Lower lobe of right lung (tissue), 2 donors: ENCODE measurements around the gene STRIP2. TPM values are rescaled to one million over a fixed set of nuclear protein-coding genes. Genes with fewer than 3 reads are reported as not detected.

ENCODE experiments used
- ATAC-seq, 2 donors: fragments of 200-7000 bp; cut with Tn5 transposase; one replicate each; pipeline ENCODE4 v1.9.1; 2020 to 2022; ENCODE audit warnings: mild to moderate bottlenecking in 2 of 2, moderate library complexity in 2 of 2
- DNase-seq: peaks from one replicate; pipeline ENCODE4 v3.0.0-alpha.2; 2020
- H3K27ac ChIP-seq: fragments of 200-600 bp; one replicate; pipeline ENCODE4 v1.8.0; 2022
- H3K27me3 ChIP-seq: fragments of 200-600 bp; one replicate; pipeline ENCODE4 v1.8.0; 2022; ENCODE audit warnings: low read depth
- H3K36me3 ChIP-seq: fragments of 200-600 bp; one replicate; pipeline ENCODE4 v1.8.0; 2022; ENCODE audit warnings: mild to moderate bottlenecking
- H3K4me1 ChIP-seq: fragments of 200-600 bp; one replicate; pipeline ENCODE4 v1.8.0; 2022
- H3K4me3 ChIP-seq: fragments of 200-600 bp; one replicate; pipeline ENCODE4 v1.8.0; 2022; ENCODE audit warnings: mild to moderate bottlenecking
- H3K9me3 ChIP-seq: fragments of 200-600 bp; one replicate; pipeline ENCODE4 v1.8.0; 2022
- CTCF ChIP-seq: fragments of 200-600 bp; IDR thresholded peaks from one replicate; pipeline ENCODE4 v1.8.0; 2022; ENCODE audit warnings: antibody characterized with exemption, mild to moderate bottlenecking
- intact Hi-C: fragments of 100-400 bp; cut with DNase I; formaldehyde crosslinking; loops from one replicate; pipeline ENCODE4 v1.11.0; 2022
- total RNA-seq: library from RNA; stranded (reverse); fragmentation: NEBNext Ultra II Directional; extraction: Animal tissue kit (Norgen Biotek cat#: 25700); gene quantifications from one replicate; pipeline ENCODE4 v1.2.1, GENCODE V29; 2021
- donor health status: DM: no; HTN: yes; CAD: no; lungs with severe emphysema.

The STRIP2 gene
- total RNA-seq, 1 donor from 2014 or later = 1.3 TPM

GRCh38 chr7:129501760-129502707, 67.8 kb downstream of the STRIP2 start, which contains the start of gene SMKR1:
Gene SMKR1 (plus strand): TSS chr7:129502531. CDS start chr7:129502825, 294 bp downstream.
- peaks cover 10% of the 10 kb centered on the region for H3K27me3 ChIP-seq
- H3K27ac ChIP-seq = peak within 1 kb of the TSS; percentile 18
- DNase-seq (peak; percentile 91), ATAC-seq (peak; percentile 97 to 98)
- peaks cover 10% of the 10 kb centered on the region for H3K4me1 ChIP-seq
- peak within 1 kb of the TSS; percentile 65 for H3K4me3 ChIP-seq
- intact Hi-C loops = no loop called here
- H3K36me3 ChIP-seq = no peaks in the 10 kb centered on the region
- H3K9me3 ChIP-seq = no peaks in the 10 kb centered on the region
- TF ChIP-seq CTCF = no peak

GRCh38 chr7:129502708-129503685, 68.8 kb downstream of the STRIP2 start:
- DNase-seq (no peak), ATAC-seq (peak; percentile 43 to 53)
- Histone ChIP-seq H3K9me3 (no peaks in the 10 kb centered on the region), H3K36me3 (no peaks in the 10 kb centered on the region), H3K27ac (peak overlapping the region; percentile 18), H3K4me1 (peaks cover 10% of the 10 kb centered on the region), H3K4me3 (peak overlapping the region; percentile 65), H3K27me3 (peaks cover 10% of the 10 kb centered on the region)
- TF ChIP-seq CTCF = no peak
- intact Hi-C loops = no loop called here

- DNase-seq = no peak
- H3K36me3 ChIP-seq = no peaks in the 10 kb centered on the region
- peaks cover 10% of the 10 kb centered on the region for H3K27me3 ChIP-seq
- peaks cover 10% of the 10 kb centered on the region for H3K4me1 ChIP-seq
- H3K4me3 ChIP-seq = no peak overlapping the region
- intact Hi-C loops = no loop called here
- no peak overlapping the region for H3K27ac ChIP-seq
- no peak for TF ChIP-seq CTCF
- no peak for ATAC-seq
- H3K9me3 ChIP-seq = no peaks in the 10 kb centered on the region
These were observed 69.5 kb downstream of the STRIP2 start for GRCh38 chr7:129503725-129504124.

GRCh38 chr7:129512192-129512591, 78.0 kb downstream of the STRIP2 start:
- Histone ChIP-seq H3K4me3 (no peak overlapping the region), H3K4me1 (no peaks in the 10 kb centered on the region), H3K27me3 (no peaks in the 10 kb centered on the region), H3K9me3 (no peaks in the 10 kb centered on the region), H3K36me3 (no peaks in the 10 kb centered on the region), H3K27ac (no peak overlapping the region)
- no peak for TF ChIP-seq CTCF
- intact Hi-C loops = no loop called here
- ATAC-seq (no peak), DNase-seq (peak; percentile 34)

GRCh38 chr7:129513546-129513945, 79.3 kb downstream of the STRIP2 start:
- Histone ChIP-seq H3K27me3 (no peaks in the 10 kb centered on the region), H3K4me3 (no peak overlapping the region), H3K4me1 (no peaks in the 10 kb centered on the region), H3K9me3 (no peaks in the 10 kb centered on the region), H3K27ac (no peak overlapping the region), H3K36me3 (no peaks in the 10 kb centered on the region)
- intact Hi-C loops = no loop called here
- no peak for ATAC-seq
- no peak for TF ChIP-seq CTCF
- DNase-seq = peak; percentile 1
